Stomach (tissue), 4 donors: Measurements from ENCODE around the gene ITGB4.

Source experiments
- EP300 ChIP-seq: sonication (generic); formaldehyde crosslinking; IDR thresholded peaks from one replicate; pipeline ENCODE4 v1.6.1; 2017; ENCODE audit warnings: antibody characterized with exemption
- POLR2A ChIP-seq, 4 donors: fragments of 450-650 bp; IDR thresholded peaks; one replicate each; pipeline ENCODE4 v1.6.1; 2016; ENCODE audit warnings: antibody characterized with exemption in 4 of 4, control low read depth in 2 of 4, mild to moderate bottlenecking in 1 of 4, moderate library complexity in 1 of 4
- POLR2AphosphoS5 ChIP-seq, 3 donors: sonication (generic); formaldehyde crosslinking; IDR thresholded peaks; one replicate each; pipeline ENCODE4 v1.6.1; 2016; ENCODE audit warnings: antibody characterized with exemption in 3 of 3
- TF ChIP-seq, protein P1 (sequence below), 7 experiments: fragments of 450-650 bp in 4 of 7; fragments of 200-600 bp in 3 of 7; sonication (generic) in 3 of 7; IDR thresholded peaks; one replicate each; pipeline ENCODE4 v1.5.1; 2016 to 2019; ENCODE audit warnings: antibody characterized with exemption in 7 of 7, control low read depth in 2 of 7, mild to moderate bottlenecking in 1 of 7

DNA sequence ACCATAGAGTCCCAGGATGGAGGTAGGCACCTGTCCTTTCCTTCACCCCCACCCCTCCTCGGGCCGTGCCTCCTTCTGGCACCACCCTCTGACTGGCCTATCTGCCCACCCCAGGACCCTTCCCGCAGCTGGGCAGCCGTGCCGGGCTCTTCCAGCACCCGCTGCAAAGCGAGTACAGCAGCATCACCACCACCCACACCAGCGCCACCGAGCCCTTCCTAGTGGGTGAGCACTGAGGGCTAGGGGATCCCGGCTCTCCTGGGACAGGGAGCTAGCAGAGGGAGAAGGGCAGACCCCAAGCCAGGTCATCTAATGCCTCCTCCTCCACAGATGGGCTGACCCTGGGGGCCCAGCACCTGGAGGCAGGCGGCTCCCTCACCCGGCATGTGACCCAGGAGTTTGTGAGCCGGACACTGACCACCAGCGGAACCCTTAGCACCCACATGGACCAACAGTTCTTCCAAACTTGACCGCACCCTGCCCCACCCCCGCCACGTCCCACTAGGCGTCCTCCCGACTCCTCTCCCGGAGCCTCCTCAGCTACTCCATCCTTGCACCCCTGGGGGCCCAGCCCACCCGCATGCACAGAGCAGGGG, 35.9 kb downstream of the ITGB4 start:
- TF ChIP-seq, protein P1, sequence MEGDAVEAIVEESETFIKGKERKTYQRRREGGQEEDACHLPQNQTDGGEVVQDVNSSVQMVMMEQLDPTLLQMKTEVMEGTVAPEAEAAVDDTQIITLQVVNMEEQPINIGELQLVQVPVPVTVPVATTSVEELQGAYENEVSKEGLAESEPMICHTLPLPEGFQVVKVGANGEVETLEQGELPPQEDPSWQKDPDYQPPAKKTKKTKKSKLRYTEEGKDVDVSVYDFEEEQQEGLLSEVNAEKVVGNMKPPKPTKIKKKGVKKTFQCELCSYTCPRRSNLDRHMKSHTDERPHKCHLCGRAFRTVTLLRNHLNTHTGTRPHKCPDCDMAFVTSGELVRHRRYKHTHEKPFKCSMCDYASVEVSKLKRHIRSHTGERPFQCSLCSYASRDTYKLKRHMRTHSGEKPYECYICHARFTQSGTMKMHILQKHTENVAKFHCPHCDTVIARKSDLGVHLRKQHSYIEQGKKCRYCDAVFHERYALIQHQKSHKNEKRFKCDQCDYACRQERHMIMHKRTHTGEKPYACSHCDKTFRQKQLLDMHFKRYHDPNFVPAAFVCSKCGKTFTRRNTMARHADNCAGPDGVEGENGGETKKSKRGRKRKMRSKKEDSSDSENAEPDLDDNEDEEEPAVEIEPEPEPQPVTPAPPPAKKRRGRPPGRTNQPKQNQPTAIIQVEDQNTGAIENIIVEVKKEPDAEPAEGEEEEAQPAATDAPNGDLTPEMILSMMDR (IDR thresholded peaks at IDR 0.05), result no peak
- TF ChIP-seq POLR2A (IDR thresholded peaks at IDR 0.05) (no peak), EP300 (no peak), POLR2AphosphoS5 (IDR thresholded peaks at IDR 0.05) (no peak)
